Neural cell (in vitro differentiated cells): ENCODE results near the gene PROSER2. TPM values are rescaled to one million over a fixed set of nuclear protein-coding genes. Genes with fewer than 3 reads are reported as not detected.

Experiments
- H2AFZ ChIP-seq: fragments of 200-600, 300-800 bp; sonication (generic), shearing (Covaris generic); 2 replicates; pipeline ENCODE4 v1.6.0; 2014; ENCODE audit warnings: low read depth, mild to moderate bottlenecking, antibody characterized with exemption, low read length, moderate library complexity
- H3F3A ChIP-seq: fragments of 200-600 bp; shearing (Covaris generic); 2 replicates; pipeline ENCODE4 v1.6.1; 2016; ENCODE audit warnings: mild to moderate bottlenecking, moderate library complexity, mixed read lengths, antibody characterized with exemption, low read length; ENCODE audit not compliant: insufficient read depth, poor library complexity, severe bottlenecking
- H3K27ac ChIP-seq: fragments of 200-600, 300-800 bp; sonication (generic), shearing (Covaris generic); 2 replicates; pipeline ENCODE4 v1.5.1; 2014; ENCODE audit warnings: mild to moderate bottlenecking, low read length, moderate library complexity
- H3K27me3 ChIP-seq: fragments of 300-800, 200-600 bp; sonication (generic), shearing (Covaris generic); 2 replicates; pipeline ENCODE4 v1.6.0; 2014; ENCODE audit warnings: mild to moderate bottlenecking, low read depth, low read length, moderate library complexity; ENCODE audit not compliant: insufficient read depth
- H3K36me3 ChIP-seq: fragments of 300-800, 200-600 bp; sonication (generic), shearing (Covaris generic); 2 replicates; pipeline ENCODE4 v1.5.1; 2014; ENCODE audit warnings: mild to moderate bottlenecking, antibody characterized with exemption, low read length, moderate library complexity; ENCODE audit not compliant: insufficient read depth
- H3K4me2 ChIP-seq: fragments of 300-800, 200-600 bp; sonication (generic), shearing (Covaris generic); 2 replicates; pipeline ENCODE4 v1.6.0; 2014; ENCODE audit warnings: mild to moderate bottlenecking, low read length
- H3K4me3 ChIP-seq: fragments of 300-800, 200-600 bp; sonication (generic), shearing (Covaris generic); 2 replicates; pipeline ENCODE4 v1.5.1; 2014; ENCODE audit warnings: mild to moderate bottlenecking, low read length, moderate library complexity
- H3K79me2 ChIP-seq: fragments of 200-600 bp; shearing (Covaris generic); replicated peaks from 2 replicates; pipeline ENCODE4 v1.6.0; 2014; ENCODE audit warnings: mild to moderate bottlenecking, low read length, moderate library complexity; ENCODE audit not compliant: insufficient read depth
- H3K9ac ChIP-seq: fragments of 300-800, 200-600 bp; sonication (generic), shearing (Covaris generic); 2 replicates; pipeline ENCODE4 v1.6.1; 2016; ENCODE audit warnings: mild to moderate bottlenecking, low read length, mixed read lengths
- H3K9me2 ChIP-seq: fragments of 200-600 bp; shearing (Covaris generic); 2 replicates; pipeline ENCODE4 v1.6.1; 2016; ENCODE audit warnings: mild to moderate bottlenecking, low read length, mixed read lengths; ENCODE audit not compliant: insufficient read depth
- H3K9me3 ChIP-seq: fragments of 200-600, 300-800 bp; sonication (generic), shearing (Covaris generic); 2 replicates; pipeline ENCODE4 v1.6.1; 2016; ENCODE audit warnings: mild to moderate bottlenecking, mixed run types, low read length, moderate library complexity, mixed read lengths
- H4K20me1 ChIP-seq: fragments of 200-600 bp; shearing (Covaris generic); 2 replicates; pipeline ENCODE4 v1.6.1; 2016; ENCODE audit warnings: mild to moderate bottlenecking, mixed run types; ENCODE audit not compliant: insufficient read depth
- CTCF ChIP-seq: fragments of 450-650 bp; IDR thresholded peaks from 2 replicates; pipeline ENCODE4 v1.5.1; 2014; ENCODE audit warnings: antibody characterized with exemption, mild to moderate bottlenecking, moderate library complexity; ENCODE audit not compliant: poor library complexity, severe bottlenecking
- EP300 ChIP-seq: fragments of 450-650 bp; conservative IDR thresholded peaks from 2 replicates; pipeline ENCODE4 v1.6.1; 2014; ENCODE audit warnings: antibody characterized with exemption, mild to moderate bottlenecking, moderate library complexity; ENCODE audit not compliant: poor library complexity, severe bottlenecking
- EZH2 ChIP-seq: fragments of 200-600, 300-800 bp; shearing (Covaris generic), sonication (generic); IDR thresholded peaks from 2 replicates; pipeline ENCODE4 v1.6.1; 2014; ENCODE audit warnings: antibody characterized with exemption, low read length, borderline replicate concordance, mild to moderate bottlenecking; ENCODE audit not compliant: insufficient read depth, poor library complexity, severe bottlenecking
- MXI1 ChIP-seq: fragments of 450-650 bp; conservative IDR thresholded peaks from 2 replicates; pipeline ENCODE4 v1.6.1; 2014; ENCODE audit warnings: antibody characterized with exemption, mild to moderate bottlenecking; ENCODE audit not compliant: poor library complexity, severe bottlenecking
- POLR2AphosphoS5 ChIP-seq: IDR thresholded peaks from 2 replicates; pipeline ENCODE4 v1.6.1; 2012
- RAD21 ChIP-seq: fragments of 450-650 bp; conservative IDR thresholded peaks from 2 replicates; pipeline ENCODE4 v1.6.1; 2014; ENCODE audit warnings: antibody characterized with exemption, mild to moderate bottlenecking, moderate library complexity
- REST ChIP-seq: IDR thresholded peaks from 2 replicates; pipeline ENCODE4 v1.6.1; 2012; ENCODE audit warnings: borderline replicate concordance
- SMC3 ChIP-seq: fragments of 450-650 bp; conservative IDR thresholded peaks from 2 replicates; pipeline ENCODE4 v1.6.1; 2014; ENCODE audit warnings: antibody characterized with exemption, mild to moderate bottlenecking, moderate library complexity; ENCODE audit not compliant: poor library complexity
- TAF1 ChIP-seq: IDR thresholded peaks from 2 replicates; pipeline ENCODE4 v1.6.1; 2012; ENCODE audit warnings: low read depth
- polyA plus RNA-seq: library from polyadenylated mRNA; depleted of rRNA; stranded (reverse); fragments of >200 nt; gene quantifications from 2 replicates; pipeline ENCODE4 v1.2.3, GENCODE V29; 2014

The PROSER2 gene
- polyA plus RNA-seq, 1 donor from 2014 or later, result 1.1 TPM

DNA sequence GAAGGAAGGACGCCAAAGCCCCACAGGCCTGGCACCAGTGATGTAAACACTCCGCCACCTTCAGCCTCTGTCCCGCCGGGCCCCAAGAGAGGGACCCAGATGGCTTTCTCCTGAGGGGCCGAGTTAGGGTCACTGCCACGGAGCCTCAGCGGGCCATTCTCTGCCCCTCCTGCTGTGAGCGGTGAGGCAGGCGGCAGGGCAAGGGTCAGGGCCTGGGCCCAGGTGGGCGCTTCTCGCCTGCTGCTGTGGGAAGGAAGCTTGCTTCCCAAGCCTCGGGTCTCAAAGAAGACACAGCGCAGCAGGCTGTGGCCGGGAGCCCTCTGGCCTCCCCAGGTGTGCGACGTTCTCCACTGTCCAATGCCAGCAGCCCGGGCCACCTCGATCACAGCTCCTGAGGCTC lies 84.8 kb downstream of the PROSER2 start:
- no peaks in the 10 kb centered on the region for H4K20me1 ChIP-seq
- no peaks in the 10 kb centered on the region for H3K9me3 ChIP-seq
- TF ChIP-seq EP300 (no peak), CTCF (no peak), RAD21 (no peak), POLR2AphosphoS5 (no peak), MXI1 (no peak), REST (no peak), TAF1 (no peak), EZH2 (no peak), SMC3 (no peak)
- no peak overlapping the region for H3K27ac ChIP-seq
- H3K79me2 ChIP-seq, result no peaks in the 10 kb centered on the region
- no peaks in the 10 kb centered on the region for H3K27me3 ChIP-seq
- no peak overlapping the region for H2AFZ ChIP-seq
- H3K4me3 ChIP-seq, result no peak overlapping the region
- H3K4me2 ChIP-seq, result no peak overlapping the region
- no peak overlapping the region for H3K9ac ChIP-seq
- no peaks in the 10 kb centered on the region for H3F3A ChIP-seq
- H3K9me2 ChIP-seq, result no peaks in the 10 kb centered on the region
- no peaks in the 10 kb centered on the region for H3K36me3 ChIP-seq

GRCh38 chr10:11908536-11908935 lies 85.4 kb downstream of the PROSER2 start:
- Histone ChIP-seq H3K27me3 (no peaks in the 10 kb centered on the region), H3K36me3 (no peaks in the 10 kb centered on the region), H3K9me3 (no peaks in the 10 kb centered on the region), H3K27ac (no peak overlapping the region), H4K20me1 (no peaks in the 10 kb centered on the region), H3K79me2 (no peaks in the 10 kb centered on the region), H3F3A (no peaks in the 10 kb centered on the region), H3K9ac (no peak overlapping the region), H3K4me2 (no peak overlapping the region), H3K9me2 (no peaks in the 10 kb centered on the region), H2AFZ (no peak overlapping the region), H3K4me3 (no peak overlapping the region)
- TF ChIP-seq EZH2 (no peak), EP300 (no peak), TAF1 (no peak), RAD21 (no peak), MXI1 (no peak), REST (no peak), CTCF (no peak), SMC3 (no peak), POLR2AphosphoS5 (no peak)
